ENCODE results near the gene DSCAM. TPM values are rescaled to one million over a fixed set of nuclear protein-coding genes. Genes with fewer than 3 reads are reported as not detected.

The DSCAM gene
- total RNA-seq, 2 experiments from 2014 or later = not detected

DNA sequence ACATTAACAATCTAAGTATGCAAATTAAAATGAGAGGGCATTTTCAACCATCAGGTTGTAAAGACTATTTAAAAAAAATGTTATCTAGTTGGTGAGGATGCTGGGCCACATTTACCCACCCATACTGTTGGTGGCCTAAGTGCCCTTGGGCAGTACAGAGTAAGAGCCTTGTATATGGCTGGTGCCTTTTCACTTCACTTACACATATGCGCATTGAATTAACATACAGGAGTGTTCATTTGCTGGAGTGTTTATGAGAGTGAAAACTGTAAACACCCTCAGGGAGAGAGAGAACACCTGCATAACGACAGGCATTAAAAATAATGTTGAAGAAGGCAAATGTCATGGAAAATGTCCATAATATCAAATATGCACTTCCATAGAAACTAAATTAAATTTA is 552.6 kb downstream of the DSCAM start:
- Mint-ChIP-seq H3K9me3 (no peaks in the 10 kb centered on the region), H3K4me1 (ENCODE audit: low read depth) (no peaks in the 10 kb centered on the region), H3K4me3 (no peak overlapping the region), H3K27ac (no peak overlapping the region), H3K27me3 (no peaks in the 10 kb centered on the region), H3K36me3 (ENCODE audit: low read depth) (no peaks in the 10 kb centered on the region)
- POLR2A ChIA-PET = no interaction called here
- TF ChIP-seq, protein P1, sequence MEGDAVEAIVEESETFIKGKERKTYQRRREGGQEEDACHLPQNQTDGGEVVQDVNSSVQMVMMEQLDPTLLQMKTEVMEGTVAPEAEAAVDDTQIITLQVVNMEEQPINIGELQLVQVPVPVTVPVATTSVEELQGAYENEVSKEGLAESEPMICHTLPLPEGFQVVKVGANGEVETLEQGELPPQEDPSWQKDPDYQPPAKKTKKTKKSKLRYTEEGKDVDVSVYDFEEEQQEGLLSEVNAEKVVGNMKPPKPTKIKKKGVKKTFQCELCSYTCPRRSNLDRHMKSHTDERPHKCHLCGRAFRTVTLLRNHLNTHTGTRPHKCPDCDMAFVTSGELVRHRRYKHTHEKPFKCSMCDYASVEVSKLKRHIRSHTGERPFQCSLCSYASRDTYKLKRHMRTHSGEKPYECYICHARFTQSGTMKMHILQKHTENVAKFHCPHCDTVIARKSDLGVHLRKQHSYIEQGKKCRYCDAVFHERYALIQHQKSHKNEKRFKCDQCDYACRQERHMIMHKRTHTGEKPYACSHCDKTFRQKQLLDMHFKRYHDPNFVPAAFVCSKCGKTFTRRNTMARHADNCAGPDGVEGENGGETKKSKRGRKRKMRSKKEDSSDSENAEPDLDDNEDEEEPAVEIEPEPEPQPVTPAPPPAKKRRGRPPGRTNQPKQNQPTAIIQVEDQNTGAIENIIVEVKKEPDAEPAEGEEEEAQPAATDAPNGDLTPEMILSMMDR (IDR thresholded peaks at IDR 0.05) = no peak
- intact Hi-C loops (cut with micrococcal nuclease) = no loop called here
- no peak for DNase-seq
- CTCF ChIA-PET = no interaction called here
- ATAC-seq = no peak

DNA sequence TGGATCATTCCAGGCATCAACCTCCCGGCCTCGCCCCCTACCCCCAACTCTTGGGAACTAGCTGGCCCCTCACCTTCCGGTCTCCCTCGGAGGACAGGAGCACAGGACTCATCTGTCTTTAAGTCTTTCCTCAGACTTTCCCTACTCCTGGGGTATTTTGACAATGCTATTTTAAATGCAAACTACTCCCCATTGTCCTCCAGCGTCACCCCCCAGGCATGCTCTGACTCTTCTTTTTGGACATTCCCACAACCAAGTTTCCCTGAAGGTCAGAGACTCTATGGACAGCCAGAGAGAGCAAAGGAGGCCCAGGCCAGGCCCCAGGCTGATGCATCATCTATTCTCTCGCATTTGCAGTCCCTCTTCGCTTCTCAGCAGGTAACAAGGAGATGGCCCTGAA is 555.4 kb downstream of the DSCAM start:
- DNase-seq (no peak), ATAC-seq (no peak)
- CTCF ChIA-PET = no interaction called here
- intact Hi-C loops (cut with micrococcal nuclease) = no loop called here
- Mint-ChIP-seq H3K36me3 (ENCODE audit: low read depth) (no peaks in the 10 kb centered on the region), H3K4me1 (ENCODE audit: low read depth) (no peaks in the 10 kb centered on the region), H3K27me3 (no peaks in the 10 kb centered on the region), H3K4me3 (no peak overlapping the region), H3K9me3 (no peaks in the 10 kb centered on the region), H3K27ac (no peak overlapping the region)
- POLR2A ChIA-PET = no interaction called here
- TF ChIP-seq, protein P1 (IDR thresholded peaks at IDR 0.05) = no peak

DNA sequence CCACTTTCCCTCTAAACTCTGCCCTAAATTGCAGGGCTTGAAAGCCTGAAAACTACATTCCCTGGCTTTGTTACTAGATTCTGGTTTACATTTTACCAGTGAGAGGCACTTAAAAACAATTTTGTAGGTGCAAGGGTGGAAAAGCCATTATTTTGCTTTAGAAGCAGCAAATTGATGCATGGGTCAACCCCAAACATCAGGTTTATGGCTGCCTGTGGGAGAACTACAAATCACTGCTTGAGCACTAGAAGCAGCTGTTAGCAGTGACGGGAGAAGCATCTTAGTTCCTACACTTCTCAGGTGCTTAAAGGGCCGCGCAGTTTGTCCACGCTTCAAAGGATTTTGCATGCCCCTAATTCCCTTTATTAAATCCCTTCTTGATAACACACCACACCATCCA is 562.5 kb downstream of the DSCAM start:
- Mint-ChIP-seq H3K36me3 (ENCODE audit: low read depth) (no peaks in the 10 kb centered on the region), H3K9me3 (peaks cover 3% of the 10 kb centered on the region), H3K4me1 (ENCODE audit: low read depth) (no peaks in the 10 kb centered on the region), H3K4me3 (no peak overlapping the region), H3K27ac (no peak overlapping the region), H3K27me3 (no peaks in the 10 kb centered on the region)
- ChIA-PET CTCF (no interaction called here), POLR2A (no interaction called here)
- ATAC-seq (no peak), DNase-seq (no peak)
- TF ChIP-seq, protein P1 (IDR thresholded peaks at IDR 0.05) = no peak
- intact Hi-C loops (cut with micrococcal nuclease) = no loop called here

DNA sequence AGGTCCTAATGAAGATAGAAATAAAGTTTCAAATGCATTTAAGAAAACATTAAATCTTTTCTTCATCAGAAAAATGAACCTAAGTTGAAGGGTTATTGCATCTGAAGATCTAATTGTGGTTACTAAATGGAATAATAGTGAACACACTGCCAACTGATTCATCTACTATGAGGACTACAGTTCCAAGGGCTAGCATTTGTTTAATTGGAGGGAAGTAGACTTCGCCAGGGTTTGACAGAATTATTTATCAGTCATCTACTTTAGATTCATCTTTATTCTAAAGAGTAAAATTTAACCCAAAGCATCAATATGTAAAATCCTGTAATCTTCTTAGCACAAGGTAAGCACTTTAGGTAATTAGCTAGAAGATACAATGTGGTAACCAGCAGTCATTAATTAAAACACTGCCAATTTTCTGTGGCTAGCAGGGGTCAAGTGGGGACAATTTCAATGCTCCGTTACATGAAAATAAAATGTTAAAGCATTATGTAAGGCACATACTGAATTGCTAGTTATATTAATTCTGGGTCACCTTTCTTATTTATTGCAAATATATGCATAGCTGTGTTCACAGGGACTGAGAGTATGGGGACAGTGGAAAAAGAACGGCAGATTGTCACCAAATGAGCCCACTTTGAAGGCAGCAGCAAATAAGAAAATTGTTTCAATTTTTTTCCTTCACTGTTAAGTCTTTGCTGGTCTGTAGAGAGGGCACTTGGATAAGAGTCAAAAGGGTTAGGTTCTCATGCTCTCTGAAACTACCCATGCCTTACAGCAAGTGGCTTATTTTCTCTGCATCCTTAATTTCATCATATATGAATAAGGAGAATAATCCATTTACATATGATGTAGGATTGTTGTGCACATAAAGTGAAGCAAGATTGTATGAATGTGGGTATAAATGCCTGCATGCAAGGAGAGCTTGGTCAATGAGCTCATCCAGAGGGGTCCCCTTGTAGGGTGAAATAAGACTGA is 563.8 kb downstream of the DSCAM start:
- TF ChIP-seq, protein P1 (IDR thresholded peaks at IDR 0.05) = no peak
- no peaks in the 10 kb centered on the region for H3K36me3 Mint-ChIP-seq (ENCODE audit: low read depth)
- CTCF ChIA-PET = no interaction called here
- intact Hi-C loops (cut with micrococcal nuclease) = no loop called here
- DNase-seq (no peak), ATAC-seq (no peak)
- POLR2A ChIA-PET = no interaction called here
- peaks cover 3% of the 10 kb centered on the region for H3K9me3 Mint-ChIP-seq
- no peak overlapping the region for H3K27ac Mint-ChIP-seq
- H3K4me1 Mint-ChIP-seq (ENCODE audit: low read depth) = no peaks in the 10 kb centered on the region
- H3K27me3 Mint-ChIP-seq = no peaks in the 10 kb centered on the region
- no peak overlapping the region for H3K4me3 Mint-ChIP-seq

DNA sequence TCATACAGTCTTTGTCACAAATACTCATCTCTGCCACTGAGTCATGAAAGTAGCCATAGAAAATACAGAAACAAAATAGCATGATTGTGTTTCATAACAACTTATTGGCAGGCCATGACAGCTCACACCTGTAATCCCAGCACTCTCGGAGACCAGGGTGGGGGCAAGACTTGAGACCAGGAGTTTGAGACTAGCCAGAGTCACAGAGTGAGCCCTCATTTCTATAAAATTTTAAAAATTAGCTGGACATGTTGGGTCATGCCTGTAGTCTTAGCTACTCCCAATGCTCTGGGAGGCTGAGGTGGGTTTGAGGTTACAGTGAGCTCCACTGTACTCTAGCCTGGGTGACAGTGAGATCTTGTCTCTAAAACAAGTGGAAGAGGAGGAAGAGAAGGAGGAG is 568.6 kb downstream of the DSCAM start:
- H3K9me3 Mint-ChIP-seq = no peaks in the 10 kb centered on the region
- H3K4me3 Mint-ChIP-seq = no peak overlapping the region
- intact Hi-C loops (cut with micrococcal nuclease) = no loop called here
- no peak overlapping the region for H3K27ac Mint-ChIP-seq
- no peaks in the 10 kb centered on the region for H3K4me1 Mint-ChIP-seq (ENCODE audit: low read depth)
- ChIA-PET POLR2A (no interaction called here), CTCF (no interaction called here)
- H3K36me3 Mint-ChIP-seq (ENCODE audit: low read depth) = no peaks in the 10 kb centered on the region
- DNase-seq = no peak
- TF ChIP-seq, protein P1 (IDR thresholded peaks at IDR 0.05) = no peak
- no peak for ATAC-seq
- no peaks in the 10 kb centered on the region for H3K27me3 Mint-ChIP-seq

All from activated CD8-positive, alpha-beta T cell treated with anti-CD3 and anti-CD28 coated beads for 36 hours (primary cell).